Measurements from ENCODE around the gene KDM8. TPM values are rescaled to one million over a fixed set of nuclear protein-coding genes. Genes with fewer than 3 reads are reported as not detected.

Gene KDM8
- total and polyA plus RNA-seq, 9 of the 15 experiments (the other 6 are each of a cell fraction or from before 2014, with no cell fraction given) = 0.61 to 9.1 (median 5.4) TPM

- TF ChIP-seq AFF1 (IDR thresholded peaks at IDR 0.05; ENCODE audit: low read depth in 1 of 2, partially characterized antibody in 2 of 2) (no peak), GTF2B (IDR thresholded peaks at IDR 0.05; ENCODE audit: extremely low read depth, insufficient read length) (no peak), RAD21 (CRISPR knock-in tag; conservative IDR thresholded peaks at IDR 0.05 in 1 of 2, IDR thresholded peaks at IDR 0.05 in 1 of 2) (0 out of 4 replicates have a peak, but pooled peaks of 1 of the 2 experiments have one; percentile 13), ATF7 (IDR thresholded peaks at IDR 0.05) (no peak), MAX (CRISPR knock-in tag; IDR thresholded peaks at IDR 0.05) (0 out of 2 replicates have a peak, but pooled peaks have one; percentile 28), NCOR1 (IDR thresholded peaks at IDR 0.05) (no peak), RFX5 (IDR thresholded peaks at IDR 0.05; ENCODE audit: low read depth, low read length) (no peak), ZSCAN32 (CRISPR knock-in tag; IDR thresholded peaks at IDR 0.05) (no peak), SIN3A (IDR thresholded peaks at IDR 0.05; ENCODE audit: borderline replicate concordance in 2 of 2, control insufficient read depth in 1 of 2, low read depth in 2 of 2, low read length in 2 of 2) (no peak), HNRNPL (IDR thresholded peaks at IDR 0.05; ENCODE audit: low read depth, low read length) (no peak), MTF1 (CRISPR knock-in tag; IDR thresholded peaks at IDR 0.05; ENCODE audit: borderline replicate concordance) (no peak), HDAC3 (IDR thresholded peaks at IDR 0.05; ENCODE audit: borderline replicate concordance, partially characterized antibody) (no peak), DDX20 (tag; IDR thresholded peaks at IDR 0.05; ENCODE audit: low read depth) (no peak), FOXP1 (CRISPR knock-in tag; IDR thresholded peaks at IDR 0.05) (no peak), ZBTB12 (CRISPR knock-in tag; IDR thresholded peaks at IDR 0.05) (no peak), SAFB2 (IDR thresholded peaks at IDR 0.05; ENCODE audit: borderline replicate concordance, low read depth, low read length, severe bottlenecking) (no peak), RBM14 (IDR thresholded peaks at IDR 0.05; ENCODE audit: borderline replicate concordance, insufficient read depth, low read depth, low read length) (no peak), ATF1 (CRISPR knock-in tag; IDR thresholded peaks at IDR 0.05) (no peak), ATF1 (tag; IDR thresholded peaks at IDR 0.05) (no peak)
Observed at GRCh38 chr16:27238016-27238587, 34.8 kb downstream of the KDM8 start (continued).

Measured in K562 (cell line).